Measurements from ENCODE around the gene RHOT2. TPM values are rescaled to one million over a fixed set of nuclear protein-coding genes. Genes with fewer than 3 reads are reported as not detected.

RHOT2 gene
- total RNA-seq, 4 donors from 2014 or later = 68.6 to 188 (median 106) TPM

GRCh38 chr16:638836-639235, 29.1 kb upstream of the RHOT2 start:
- TF ChIP-seq EP300 (IDR thresholded peaks at IDR 0.05) (no peak), POLR2A (IDR thresholded peaks at IDR 0.05) (no peak), CTCF (IDR thresholded peaks at IDR 0.05) (no peak)
- Histone ChIP-seq H3K4me3 (no peak overlapping the region), H3K27ac (peak overlapping the region in 1 of 4 donors; percentile 92), H3K27me3 (no peaks in the 10 kb centered on the region), H3K36me3 (peaks cover 0 to 9% (median 0%) of the 10 kb centered on the region in 3 donors), H3K4me1 (peaks cover 0 to 51% (median 29%) of the 10 kb centered on the region in 4 donors), H3K9me3 (no peaks in the 10 kb centered on the region)
- DNase-seq (ENCODE audit: low spot score in 2 of 2) = no peak
- 62 to 66% methylated on average over 8 to 9 of the region's 9 CpGs for WGBS, 2 donors

- H3K27me3 ChIP-seq = no peaks in the 10 kb centered on the region
- WGBS, 2 donors = 87 to 96% methylated on average over 2 to 4 of the region's 5 CpGs
- peak overlapping the region in 2 of 4 donors; percentile 85 to 86 for H3K27ac ChIP-seq
- no peaks in the 10 kb centered on the region for H3K9me3 ChIP-seq
- no peak for DNase-seq (ENCODE audit: low spot score in 2 of 2)
- H3K4me1 ChIP-seq = peaks cover 0 to 46% (median 21%) of the 10 kb centered on the region in 4 donors
- H3K4me3 ChIP-seq = peak overlapping the region in 1 of 4 donors; percentile 71
- no peaks in the 10 kb centered on the region for H3K36me3 ChIP-seq
- no peak for TF ChIP-seq CTCF (IDR thresholded peaks at IDR 0.05)
- TF ChIP-seq POLR2A (IDR thresholded peaks at IDR 0.05) = no peak
- no peak for TF ChIP-seq EP300 (IDR thresholded peaks at IDR 0.05)
Observed at GRCh38 chr16:640614-641013, 27.3 kb upstream of the RHOT2 start.

- TF ChIP-seq EP300 (IDR thresholded peaks at IDR 0.05) (peak in 1 of 2 donors; percentile 41), CTCF (IDR thresholded peaks at IDR 0.05) (peak in 1 of 5 experiments; percentile 4), POLR2A (IDR thresholded peaks at IDR 0.05) (peak in 1 of 2 donors; percentile 36)
- 1 to 2% methylated on average over 8 to 37 of the region's 81 CpGs for WGBS, 2 donors
- peak within 1 kb of the TSS; percentile 77 to 87 (median 86) for H3K27ac ChIP-seq
- H3K27me3 ChIP-seq = no peaks in the 10 kb centered on the region
- peaks cover 0 to 2% (median 0%) of the 10 kb centered on the region in 3 donors for H3K36me3 ChIP-seq
- H3K4me3 ChIP-seq = peak within 1 kb of the TSS; percentile 58 to 91 (median 80)
- peak; percentile 59 to 70 for DNase-seq (ENCODE audit: low spot score in 2 of 2)
- peaks cover 0 to 52% (median 25%) of the 10 kb centered on the region in 4 donors for H3K4me1 ChIP-seq
- H3K9me3 ChIP-seq = no peaks in the 10 kb centered on the region
Observed at GRCh38 chr16:641326-642188, 26.4 kb upstream of the RHOT2 start, which contains the start of gene MCRIP2. MCRIP2 (plus strand) TSS chr16:641828; CDS start chr16:641992, 164 bp downstream.

- DNase-seq (ENCODE audit: low spot score in 2 of 2) = no peak
- Histone ChIP-seq H3K27me3 (no peaks in the 10 kb centered on the region), H3K4me3 (peak overlapping the region; percentile 58 to 91 (median 80)), H3K4me1 (peaks cover 0 to 58% (median 28%) of the 10 kb centered on the region in 4 donors), H3K27ac (peak overlapping the region; percentile 77 to 86 (median 82)), H3K9me3 (no peaks in the 10 kb centered on the region), H3K36me3 (peaks cover 0 to 6% (median 0%) of the 10 kb centered on the region in 3 donors)
- WGBS, 2 donors = 12 to 21% methylated on average over 16 to 19 of the region's 72 CpGs
- TF ChIP-seq POLR2A (IDR thresholded peaks at IDR 0.05) = no peak
- TF ChIP-seq EP300 (IDR thresholded peaks at IDR 0.05) = no peak
- TF ChIP-seq CTCF (IDR thresholded peaks at IDR 0.05) = no peak
Observed at GRCh38 chr16:642189-643049, 25.5 kb upstream of the RHOT2 start.
